22Rv1 (cell line): ENCODE data around the gene PRR3.

Source experiments
- CTCF ChIP-seq: fragments of 450-650 bp; IDR thresholded peaks from 2 replicates; pipeline ENCODE4 v1.5.1; 2017; ENCODE audit warnings: mild to moderate bottlenecking
- ZFX ChIP-seq: fragments of 450-650 bp; IDR thresholded peaks from 2 replicates; pipeline ENCODE4 v1.6.1; 2017; ENCODE audit warnings: antibody characterized with exemption, borderline replicate concordance

GRCh38 chr6:30511169-30511546 is 45.9 kb upstream of the PRR3 start:
- TF ChIP-seq CTCF (no peak), ZFX (no peak)
